ENCODE data around the gene RNF213. TPM values are rescaled to one million over a fixed set of nuclear protein-coding genes. Genes with fewer than 3 reads are reported as not detected.
"Not testable (repeated sequence)": the region's sequence is repeated elsewhere in the genome, so short reads cannot be mapped to it uniquely, and the experiment has no call there.

Gene RNF213
- polyA plus RNA-seq, 3 donors: 54.7 to 107 (median 104) TPM

DNA sequence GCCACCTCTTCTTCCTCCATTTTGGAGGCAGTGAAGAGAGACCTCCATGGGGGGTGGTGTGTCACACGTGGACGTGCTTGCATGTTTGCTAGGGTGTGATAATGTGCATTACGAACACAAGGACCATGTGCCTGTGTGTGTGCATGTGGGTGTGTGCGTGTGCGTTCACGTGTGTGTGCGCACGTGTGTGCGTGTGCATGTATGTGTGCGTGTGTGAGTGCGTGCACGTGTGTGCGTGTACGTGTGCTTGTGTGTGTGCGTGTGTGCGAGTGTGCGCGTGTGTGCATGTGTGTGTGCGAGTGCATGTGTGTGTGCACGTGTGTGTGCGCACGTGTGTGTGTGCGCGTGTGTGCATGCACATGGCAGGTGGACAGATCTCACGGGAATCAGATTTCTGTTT, 29.5 kb downstream of the RNF213 start:
- no peak for DNase-seq

DNA sequence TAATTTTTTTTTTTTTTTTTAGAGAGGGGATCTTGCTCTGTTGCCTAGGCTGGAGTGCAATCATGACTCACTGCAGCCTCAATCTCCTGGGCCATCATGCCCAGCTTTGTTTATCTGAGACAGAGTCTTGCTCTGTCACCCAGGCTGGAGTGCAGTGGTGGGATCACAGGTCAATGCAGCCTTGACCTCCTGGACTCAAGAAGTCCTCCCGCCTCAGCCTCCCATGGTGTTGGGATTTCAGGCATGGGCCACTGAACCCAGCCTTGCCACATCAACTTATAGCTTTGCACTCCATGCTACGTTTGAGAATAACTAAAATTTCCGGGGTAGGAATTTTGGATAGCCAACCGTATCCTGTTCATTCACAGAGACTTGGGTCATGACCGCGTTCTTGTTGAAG, 30.6 kb downstream of the RNF213 start:
- DNase-seq: no peak

DNA sequence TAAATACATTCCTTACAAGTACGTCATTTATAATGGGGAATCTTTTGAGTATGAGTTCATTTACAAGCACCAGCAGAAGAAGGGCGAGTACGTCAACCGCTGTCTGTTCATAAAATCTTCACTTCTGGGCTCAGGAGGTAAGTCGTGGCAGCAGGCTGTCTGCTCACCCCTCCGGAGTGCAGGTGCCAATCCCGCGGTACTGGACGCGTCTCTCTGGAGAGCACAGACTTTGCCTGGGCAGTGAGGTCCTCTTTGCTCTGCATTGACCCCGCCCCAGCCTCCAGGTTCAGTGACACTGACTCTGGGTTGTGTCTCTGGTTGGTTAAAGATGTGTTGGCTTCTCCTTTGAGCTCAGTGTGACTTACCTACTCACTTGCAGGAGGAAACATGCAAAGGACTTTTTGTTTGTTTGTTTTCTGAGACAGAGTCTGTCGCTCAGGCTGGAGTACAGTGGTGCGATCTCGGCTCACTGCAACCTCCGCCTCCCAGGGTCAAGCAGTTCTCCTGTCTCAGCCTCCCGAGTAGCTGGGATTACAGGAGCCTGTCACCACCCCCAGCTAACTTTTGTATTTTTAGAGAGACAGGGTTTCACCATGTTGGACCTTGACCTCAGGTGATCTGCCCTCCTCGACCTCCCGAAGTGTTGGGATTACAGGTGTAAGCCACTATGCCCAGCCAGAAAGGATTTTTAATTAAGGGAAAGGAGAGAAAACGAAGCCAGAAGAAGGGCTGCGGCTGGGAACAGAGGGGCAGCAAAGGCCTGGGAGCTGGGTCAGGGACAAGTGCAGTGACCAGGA, 31.2 kb downstream of the RNF213 start:
- no peak for DNase-seq

DNA sequence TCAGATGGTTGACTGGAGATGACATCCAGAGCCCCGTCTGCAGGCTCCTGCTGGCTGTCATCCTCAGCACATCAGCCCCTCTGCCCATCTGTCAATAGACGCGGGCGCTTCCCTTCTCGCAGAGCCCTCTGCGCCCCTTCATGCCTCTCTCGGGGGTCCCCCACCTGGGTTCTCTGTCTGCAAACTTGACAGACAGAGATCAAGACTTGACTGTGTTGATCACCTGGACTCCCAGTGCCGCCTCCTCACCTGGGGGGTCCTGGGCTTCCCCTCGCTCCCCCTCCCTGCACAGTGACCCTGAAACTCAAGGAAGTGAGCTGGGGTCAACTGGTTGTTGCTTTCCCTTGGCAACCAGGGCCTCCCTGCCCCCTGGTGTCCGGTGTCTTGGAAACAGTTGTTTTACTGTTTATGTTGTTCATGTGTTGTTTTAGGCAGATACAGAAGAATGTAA, 31.9 kb downstream of the RNF213 start:
- peak; percentile 73 for DNase-seq

DNA sequence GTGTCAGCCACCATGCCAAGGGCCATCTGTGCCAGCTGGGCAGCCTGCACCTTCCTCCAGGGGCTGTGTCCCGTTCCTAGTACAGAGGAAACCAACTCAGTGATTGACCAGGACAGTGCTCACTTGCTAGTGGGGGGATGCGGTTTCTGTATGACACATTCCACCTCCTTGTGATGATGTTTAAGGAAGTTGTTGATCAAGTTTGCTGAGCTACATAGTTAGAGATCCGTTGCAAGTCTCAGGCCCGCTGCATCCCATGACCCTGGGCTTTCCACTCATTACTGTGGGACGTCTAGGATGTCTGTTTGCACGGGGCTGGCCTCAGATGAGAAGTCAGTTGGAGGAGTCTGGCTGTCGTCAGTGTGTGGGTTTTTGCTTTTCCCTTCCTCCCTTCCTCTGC, 33.6 kb downstream of the RNF213 start:
- DNase-seq: no peak

DNA sequence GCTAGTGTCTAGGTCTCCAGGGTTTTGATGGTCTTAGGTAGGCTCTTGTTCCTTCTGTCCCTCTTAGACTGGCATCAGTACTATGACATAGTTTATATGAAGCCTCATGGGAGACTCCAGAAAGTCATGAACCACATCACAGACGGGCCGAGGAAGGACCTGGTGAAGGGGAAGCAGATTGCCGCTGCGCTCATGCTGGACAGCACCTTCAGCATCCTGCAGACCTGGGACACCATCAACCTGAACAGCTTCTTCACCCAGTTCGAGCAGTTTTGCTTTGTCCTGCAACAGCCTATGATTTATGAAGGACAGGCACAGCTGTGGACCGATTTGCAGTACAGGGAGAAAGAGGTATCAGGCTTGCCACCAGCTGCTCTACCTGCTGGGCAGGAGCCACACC, 34.0 kb downstream of the RNF213 start:
- DNase-seq: no peak

DNA sequence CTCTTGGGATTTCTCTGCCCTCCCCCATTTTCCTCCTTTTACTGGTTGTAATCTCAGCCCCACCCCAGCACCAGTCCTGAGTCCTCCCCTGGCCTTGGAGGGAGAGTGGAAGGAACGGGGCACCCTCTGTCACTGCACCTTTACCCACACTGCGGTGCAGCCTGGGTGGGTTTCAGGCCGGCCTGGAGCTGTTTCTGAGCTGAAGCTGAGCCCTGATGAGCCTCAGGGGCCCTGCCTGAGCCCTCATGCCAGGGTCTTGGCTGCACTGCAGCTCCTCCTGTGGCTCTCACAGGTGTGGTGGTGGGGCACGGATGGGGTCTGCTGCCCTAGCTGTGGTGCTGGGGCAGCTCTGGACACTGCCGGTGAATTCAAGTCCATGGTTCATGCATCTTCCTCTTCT, 34.5 kb downstream of the RNF213 start:
- no peak for DNase-seq

DNA sequence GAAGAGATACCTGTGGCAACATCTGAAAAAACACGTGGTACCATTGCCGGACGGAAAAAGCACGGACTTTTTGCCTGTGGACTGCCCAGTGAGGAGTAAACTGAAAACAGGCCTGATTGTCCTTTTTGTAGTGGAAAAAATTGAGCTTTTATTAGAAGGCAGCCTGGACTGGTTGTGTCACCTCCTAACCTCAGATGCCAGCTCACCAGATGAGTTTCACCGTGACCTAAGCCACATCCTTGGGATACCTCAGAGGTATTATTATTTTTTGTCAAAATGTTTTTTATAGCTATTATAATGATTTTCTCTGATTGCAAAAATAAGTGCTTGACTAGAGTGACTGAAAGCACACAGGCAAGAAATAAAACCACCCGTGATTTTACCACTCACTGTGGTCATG, 34.9 kb downstream of the RNF213 start:
- DNase-seq: no peak

DNA sequence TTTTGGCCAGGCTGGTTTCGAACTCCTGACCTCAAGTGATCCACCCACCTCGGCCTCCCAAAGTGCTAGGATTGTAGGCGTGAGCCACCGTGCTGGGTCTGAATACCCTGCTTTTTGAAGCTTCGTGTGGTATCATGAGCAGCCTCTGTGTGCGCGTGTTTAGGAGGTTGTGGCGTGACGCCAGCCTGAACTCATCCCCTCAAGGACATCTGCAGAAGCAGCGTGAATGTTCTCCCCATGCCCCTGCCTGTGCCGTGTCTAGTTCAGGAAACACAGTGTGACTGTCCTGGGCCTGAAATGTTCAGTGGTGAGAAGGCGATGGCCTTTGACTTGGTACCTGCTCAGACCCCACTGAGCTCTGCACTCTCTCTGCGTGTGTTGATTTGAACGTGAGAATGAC, 35.6 kb downstream of the RNF213 start:
- DNase-seq: no peak

DNA sequence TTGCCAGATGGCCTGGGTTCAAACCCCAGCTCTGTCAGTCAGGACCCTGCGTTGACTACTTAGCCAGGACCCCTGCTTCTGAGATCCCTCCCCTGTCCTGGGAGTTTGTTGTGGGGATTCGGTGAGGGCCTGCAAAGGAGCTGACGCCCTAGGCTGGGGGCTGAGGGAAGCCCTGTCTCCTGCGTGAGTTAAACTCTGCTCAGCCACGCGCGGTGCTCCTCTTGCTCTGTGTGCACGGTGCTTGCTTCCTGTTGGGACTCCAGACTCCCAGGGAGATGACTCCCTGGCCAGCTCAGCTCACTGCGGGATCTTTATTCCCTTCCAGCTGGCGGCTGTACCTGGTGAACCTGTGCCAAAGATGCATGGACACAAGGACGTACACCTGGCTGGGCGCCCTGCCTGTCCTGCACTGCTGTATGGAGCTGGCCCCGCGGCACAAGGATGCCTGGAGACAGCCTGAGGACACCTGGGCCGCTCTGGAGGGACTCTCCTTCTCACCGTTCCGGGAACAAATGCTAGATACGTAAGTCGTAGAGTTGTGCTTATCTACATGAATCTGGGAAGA, 37.4 kb downstream of the RNF213 start:
- no peak for DNase-seq

DNA sequence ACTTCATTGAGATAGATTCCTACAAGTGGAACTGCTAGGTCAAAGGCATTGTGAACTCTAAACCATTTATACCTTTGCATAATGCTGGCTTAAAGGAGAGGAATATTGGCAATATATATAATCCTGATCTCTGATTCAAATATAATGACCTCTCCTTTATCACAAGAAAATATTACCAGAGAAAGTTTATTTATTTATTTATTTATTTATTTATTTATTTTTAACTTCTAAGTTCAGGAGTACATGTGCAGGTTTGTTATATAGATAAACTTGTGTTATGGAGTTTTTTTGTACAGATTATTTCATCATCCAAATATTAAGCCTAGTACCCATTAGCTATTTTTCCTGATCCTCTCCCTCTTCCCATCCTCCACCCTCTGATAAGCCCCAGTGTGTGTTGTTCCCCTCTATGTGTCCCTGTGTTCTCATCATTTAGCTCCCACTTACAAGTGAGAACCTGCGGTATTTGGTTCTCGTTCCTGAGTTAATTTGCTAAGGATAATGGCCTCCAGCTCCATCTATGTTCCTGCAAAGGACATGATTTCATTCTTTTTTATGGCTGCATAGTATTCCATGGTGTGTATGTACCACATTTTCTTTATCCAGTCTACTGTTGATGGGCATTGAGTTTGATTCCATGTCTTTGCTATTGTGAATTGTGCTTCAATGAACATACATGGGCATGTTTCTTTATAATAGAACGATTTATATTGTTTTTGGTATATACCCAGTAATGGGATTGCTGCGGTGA, 38.9 kb downstream of the RNF213 start:
- not testable (repeated sequence) for DNase-seq

DNA sequence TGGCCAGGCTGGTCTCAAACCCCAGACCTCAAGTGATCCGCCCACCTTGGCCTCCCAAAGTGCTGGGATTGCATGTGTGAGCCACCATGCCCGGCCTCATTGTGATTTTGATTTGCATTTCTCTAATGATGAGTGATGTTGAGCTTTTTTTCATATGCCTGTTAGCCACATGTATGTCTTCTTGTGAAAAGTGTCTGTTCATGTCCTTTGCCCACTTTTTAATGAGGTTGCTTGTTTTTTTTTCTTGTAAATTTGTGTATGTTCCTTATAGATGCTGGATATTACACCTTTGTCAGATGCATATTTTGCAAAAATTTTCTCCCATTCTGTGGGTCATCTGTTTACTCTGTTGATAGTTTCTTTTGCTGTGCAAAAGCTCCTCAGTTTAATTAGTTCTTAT, 40.1 kb downstream of the RNF213 start:
- not testable (repeated sequence) for DNase-seq

DNA sequence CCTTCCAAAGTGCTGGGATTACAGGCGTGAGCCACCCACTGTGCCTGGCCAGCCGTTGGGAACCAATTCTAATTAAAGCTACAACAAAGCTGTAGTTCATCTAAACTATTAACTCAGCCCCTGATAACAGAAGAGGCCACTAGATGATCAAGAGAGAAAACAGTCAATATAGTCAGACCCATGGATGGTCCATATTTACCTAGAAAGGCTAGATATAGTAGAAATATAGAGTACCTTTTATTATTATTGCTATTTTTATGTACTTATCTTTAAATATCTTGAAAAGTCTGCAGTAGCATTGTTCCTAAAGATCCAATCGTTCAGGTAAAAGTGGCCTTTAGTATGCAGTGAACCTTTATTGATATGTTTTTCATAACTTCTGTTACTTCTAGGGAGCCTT, 43.2 kb downstream of the RNF213 start:
- no peak for DNase-seq

DNA sequence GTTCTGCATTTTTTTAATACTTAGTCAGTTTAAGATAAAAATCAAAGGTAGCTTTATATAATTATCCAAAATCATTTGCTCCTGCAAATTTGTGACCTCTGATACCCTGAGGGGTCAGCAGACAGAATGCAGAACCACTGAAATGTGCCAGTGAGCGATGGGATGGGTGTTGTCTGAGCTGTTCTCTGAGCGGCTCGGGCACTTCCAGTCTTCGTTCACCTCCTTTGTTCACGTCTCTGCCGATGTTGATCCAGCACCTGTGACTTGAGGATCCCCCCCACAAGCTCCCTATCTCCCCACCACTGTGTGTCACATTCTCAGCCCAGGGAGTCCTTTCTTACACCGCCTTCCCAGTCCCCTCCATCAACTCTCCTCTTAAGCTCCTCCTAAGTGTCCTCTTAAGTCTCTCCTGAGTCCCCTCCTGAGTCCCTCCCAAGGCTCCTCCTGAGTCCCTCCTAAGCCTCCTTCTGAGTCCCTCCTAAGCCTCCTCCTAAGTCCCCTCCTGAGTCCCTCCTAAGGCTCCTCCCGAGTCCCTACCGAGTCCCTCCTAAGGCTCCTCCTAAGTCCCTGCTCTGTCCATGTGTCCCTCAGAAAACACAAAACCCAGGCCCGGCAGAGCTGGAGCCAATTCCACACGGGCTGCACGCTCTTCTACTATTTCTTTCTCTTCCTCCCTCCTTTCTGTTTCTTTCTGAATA, 47.5 kb downstream of the RNF213 start:
- DNase-seq: no peak

DNA sequence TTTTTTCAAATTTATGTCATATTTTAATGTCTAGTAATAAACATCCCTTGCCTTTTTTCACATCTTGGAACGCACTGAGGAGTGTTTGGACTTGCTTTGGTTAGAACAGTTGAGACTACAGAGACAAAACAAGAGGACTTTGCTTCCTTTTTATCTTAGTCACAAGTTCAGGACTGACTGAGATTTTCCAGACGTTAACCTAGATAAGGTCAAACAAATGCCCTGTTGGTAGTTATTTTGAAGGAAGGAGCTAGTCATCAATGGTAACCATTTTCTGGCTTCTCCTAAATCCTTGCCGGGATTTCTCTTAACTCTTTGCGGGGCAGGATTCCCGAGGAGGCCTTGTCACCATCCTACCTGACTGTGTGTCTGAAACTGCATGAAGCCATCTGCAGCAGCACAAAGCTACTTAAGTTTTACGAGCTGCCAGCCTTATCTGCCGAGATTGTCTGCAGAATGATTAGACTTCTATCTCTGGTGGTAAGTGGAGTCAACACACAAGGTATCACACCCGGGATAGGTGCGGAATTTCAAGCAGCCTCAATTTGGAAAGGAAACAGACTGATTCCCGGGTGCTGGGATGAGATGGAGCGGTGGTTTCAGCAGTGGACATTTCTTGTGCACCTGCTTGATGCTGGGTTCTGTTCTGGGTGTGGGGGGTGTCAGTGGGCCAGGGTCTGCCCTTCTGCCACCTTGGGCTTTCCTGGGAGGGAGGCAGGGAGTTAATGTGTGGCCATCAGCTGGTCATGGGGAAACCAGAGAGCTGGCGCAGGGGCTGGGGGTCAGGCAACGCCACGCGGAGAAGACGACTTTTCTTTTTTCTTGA, 48.3 kb downstream of the RNF213 start:
- no peak for DNase-seq

DNA sequence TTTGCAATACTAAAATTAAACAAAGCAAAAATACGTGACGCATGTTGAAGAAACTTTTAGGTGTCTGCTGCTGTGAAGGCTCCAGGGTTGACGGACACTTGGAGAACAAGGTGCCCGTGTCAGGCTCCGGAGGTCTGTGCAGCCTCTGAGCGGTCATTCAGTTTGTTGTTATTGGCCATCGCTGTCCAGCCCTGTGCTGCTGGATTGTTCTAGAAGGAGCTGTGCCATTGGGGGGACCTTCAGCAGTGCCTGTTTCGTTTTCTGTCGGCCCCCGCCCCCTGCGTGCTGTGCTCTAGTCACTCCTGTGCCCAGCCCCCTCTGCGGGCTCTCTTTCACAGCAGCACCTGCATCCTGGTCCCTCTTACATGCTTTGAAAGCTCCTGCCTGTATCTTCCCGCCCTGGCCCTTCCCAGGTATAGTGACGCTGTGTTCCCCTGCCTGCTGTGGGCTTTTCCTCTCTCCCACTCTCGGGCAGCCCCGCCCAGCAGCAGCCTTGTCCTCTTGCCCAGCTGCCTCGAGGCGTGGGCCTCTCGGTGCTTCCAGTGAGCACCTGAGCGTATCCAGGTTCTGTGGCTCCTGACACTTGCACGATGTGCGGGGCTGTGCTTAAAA, 50.7 kb downstream of the RNF213 start:
- DNase-seq: no peak

DNA sequence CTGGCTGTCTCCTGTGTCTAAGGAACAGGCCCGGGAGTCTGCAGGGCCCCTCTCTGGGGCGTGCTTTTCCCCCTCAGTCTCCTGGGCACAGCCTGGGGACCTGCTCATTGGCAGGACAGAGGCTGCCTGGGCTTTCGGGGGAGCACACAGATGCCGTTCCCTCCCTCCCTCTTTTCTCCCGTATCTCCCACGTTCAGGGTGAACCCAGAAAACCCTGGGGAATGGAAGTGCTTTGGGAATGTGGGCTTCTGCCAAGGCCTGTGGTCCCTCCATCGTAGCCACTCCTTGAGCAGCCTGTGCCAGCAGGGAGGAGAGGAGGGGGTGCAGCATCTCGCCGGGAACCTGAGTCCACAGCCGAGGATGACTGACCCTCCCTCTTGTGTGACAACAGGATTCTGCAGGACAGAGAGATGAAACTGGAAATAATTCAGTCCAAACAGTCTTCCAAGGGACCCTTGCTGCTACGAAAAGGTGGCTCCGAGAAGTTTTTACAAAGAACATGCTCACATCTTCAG, 52.0 kb downstream of the RNF213 start:
- DNase-seq: no peak

DNA sequence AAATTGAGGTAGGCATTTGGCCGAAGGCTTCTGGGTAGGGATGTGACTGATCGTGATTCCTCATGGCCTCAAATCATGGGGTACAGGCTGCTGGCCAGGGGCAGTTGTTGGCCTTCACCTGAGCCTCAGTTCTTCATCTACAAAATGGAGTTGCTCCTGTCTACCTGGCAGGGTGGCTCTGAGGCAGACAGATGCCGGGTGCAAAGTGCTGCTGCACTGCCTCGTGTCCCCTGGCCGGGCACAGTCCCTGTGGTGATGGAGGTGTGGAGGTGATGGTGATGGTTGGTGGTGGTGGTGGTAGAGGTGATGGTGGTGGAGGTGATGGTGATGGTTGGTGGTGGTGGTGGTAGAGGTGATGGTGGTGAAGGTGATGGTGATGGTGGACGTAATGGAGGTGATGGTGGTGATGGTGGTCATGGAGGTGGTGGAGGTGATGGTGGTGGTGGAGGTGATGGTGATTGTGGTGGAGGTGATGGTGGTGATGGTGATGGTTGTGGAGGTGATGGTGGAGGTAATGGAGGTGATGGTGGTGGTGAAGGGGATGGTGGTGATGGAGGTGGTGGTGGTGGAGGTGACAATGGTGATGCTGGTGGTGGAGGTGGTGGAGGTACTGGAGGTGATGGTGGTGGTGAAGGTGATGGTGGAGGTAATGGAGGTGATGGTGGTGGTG, 52.6 kb downstream of the RNF213 start:
- DNase-seq: no peak

DNA sequence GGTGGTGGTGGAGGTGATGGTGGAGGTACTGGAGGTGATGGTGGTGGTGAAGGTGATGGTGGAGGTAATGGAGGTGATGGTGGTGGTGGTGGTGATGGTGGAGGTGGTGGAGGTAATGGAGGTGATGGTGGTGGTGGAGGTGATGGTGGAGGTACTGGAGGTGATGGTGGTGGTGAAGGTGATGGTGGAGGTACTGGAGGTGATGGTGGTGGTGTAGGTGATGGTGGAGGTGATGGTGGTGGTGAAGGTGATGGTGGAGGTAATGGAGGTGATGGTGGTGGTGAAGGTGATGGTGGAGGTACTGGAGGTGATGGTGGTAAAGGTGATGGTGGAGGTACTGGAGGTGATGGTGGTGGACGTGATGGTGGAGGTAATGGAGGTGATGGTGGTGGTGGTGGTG, 53.3 kb downstream of the RNF213 start:
- not testable (repeated sequence) for DNase-seq

DNA sequence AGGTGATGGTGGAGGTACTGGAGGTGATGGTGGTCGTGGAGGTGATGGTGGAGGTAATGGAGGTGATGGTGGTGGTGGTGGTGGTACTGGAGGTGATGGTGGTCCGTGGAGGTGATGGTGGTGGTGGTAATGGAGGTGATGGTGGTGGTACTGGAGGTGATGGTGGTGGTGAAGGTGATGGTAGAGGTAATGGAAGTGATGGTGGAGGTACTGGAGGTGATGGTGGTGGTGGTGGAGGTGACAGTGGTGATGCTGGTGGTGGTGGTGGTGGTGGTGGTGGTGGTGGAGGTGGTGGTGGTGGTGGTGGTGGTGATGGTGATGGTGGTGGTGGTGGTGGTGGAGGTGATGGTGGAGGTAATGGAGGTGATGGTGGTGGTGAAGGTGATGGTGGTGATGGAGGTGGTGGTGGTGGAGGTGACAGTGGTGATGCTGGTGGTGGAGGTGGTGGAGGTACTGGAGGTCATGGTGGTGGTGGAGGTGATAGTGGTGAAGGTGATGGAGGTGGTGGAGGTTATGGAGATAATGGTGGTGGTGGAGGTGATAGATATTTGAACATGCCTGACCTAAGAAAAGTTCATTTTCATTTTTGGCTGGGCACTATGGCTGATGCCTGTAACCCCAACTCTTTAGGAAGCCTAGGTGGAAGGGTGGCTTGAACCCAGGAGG, 55.0 kb downstream of the RNF213 start:
- DNase-seq: no peak

Data from renal pelvis (tissue), 4 donors.